ENCODE results near the gene ELL.

ELL gene

GRCh38 chr19:18397242-18398202, 124.3 kb downstream of the ELL start, which contains the start of gene LRRC25:
Gene LRRC25, minus strand, starts transcription at chr19:18397622. Its CDS starts 659 bp downstream, at chr19:18396963.
- no peak for DNase-seq (ENCODE audit: low read depth in 2 of 2)

GRCh38 chr19:18396471-18397241, 125.2 kb downstream of the ELL start:
- no peak for DNase-seq (ENCODE audit: low read depth in 2 of 2)

- no peak for DNase-seq (ENCODE audit: low read depth in 2 of 2)
Observed at GRCh38 chr19:18393836-18394235, 128.0 kb downstream of the ELL start.

GRCh38 chr19:18392926-18393325, 128.9 kb downstream of the ELL start:
- DNase-seq (ENCODE audit: low read depth in 2 of 2) = no peak
